Measurements from ENCODE around the gene RCAN2. TPM values are rescaled to one million over a fixed set of nuclear protein-coding genes. Genes with fewer than 3 reads are reported as not detected.
"Not testable (repeated sequence)": the region's sequence is repeated elsewhere in the genome, so short reads cannot be mapped to it uniquely, and the experiment has no call there.

The RCAN2 gene
- total RNA-seq, 2 experiments from 2014 or later: 0.57 to 0.91 TPM

- Mint-ChIP-seq H3K36me3 (ENCODE audit: low read depth) (no peaks in the 10 kb centered on the region), H3K27ac (no peak overlapping the region), H3K27me3 (peaks cover 15% of the 10 kb centered on the region), H3K4me1 (no peaks in the 10 kb centered on the region), H3K9me3 (ENCODE audit: low read depth) (no peaks in the 10 kb centered on the region), H3K4me3 (no peak overlapping the region)
- no peak for DNase-seq
- POLR2A ChIA-PET: no interaction called here
- intact Hi-C loops (cut with DNase I, micrococcal nuclease): loop anchor here in 1 of 2 experiments (10.0 kb wide), 1 partner anchor 444 kb away; no protein-coding TSS in a partner anchor
- CTCF ChIA-PET: interaction anchor here (0.6 kb wide), 1 partner anchor 366 kb away, joined by 3 read pairs; no protein-coding TSS in a partner anchor
- ATAC-seq: no peak
These were observed 70.2 kb downstream of the RCAN2 start for GRCh38 chr6:46420921-46421638.

GRCh38 chr6:46419576-46420002 lies 71.7 kb downstream of the RCAN2 start:
- CTCF ChIA-PET: interaction anchor here (1.0 to 1.5 kb wide), 4 partner anchors 12 to 627 kb away, joined by 3 to 4 read pairs (median 4); no protein-coding TSS in a partner anchor
- Mint-ChIP-seq H3K4me3 (no peak overlapping the region), H3K9me3 (ENCODE audit: low read depth) (no peaks in the 10 kb centered on the region), H3K27ac (no peak overlapping the region), H3K27me3 (peaks cover 21% of the 10 kb centered on the region), H3K4me1 (no peaks in the 10 kb centered on the region), H3K36me3 (ENCODE audit: low read depth) (no peaks in the 10 kb centered on the region)
- POLR2A ChIA-PET: no interaction called here
- DNase-seq: peak; percentile 55
- intact Hi-C loops (cut with DNase I, micrococcal nuclease): loop anchor here (1.0 to 10.0 kb wide), 5 partner anchors 207 to 628 kb away; no protein-coding TSS in a partner anchor
- no peak for ATAC-seq

- no peak for DNase-seq
- ChIA-PET POLR2A (no interaction called here), CTCF (interaction anchor here (1.8 to 2.5 kb wide), 2 partner anchors 193 to 324 kb away, joined by 5 to 10 read pairs; no protein-coding TSS in a partner anchor)
- peaks cover 5% of the 10 kb centered on the region for H3K27me3 Mint-ChIP-seq
- H3K9me3 Mint-ChIP-seq (ENCODE audit: low read depth): no peaks in the 10 kb centered on the region
- no peaks in the 10 kb centered on the region for H3K4me1 Mint-ChIP-seq
- no peak for ATAC-seq
- H3K36me3 Mint-ChIP-seq (ENCODE audit: low read depth): no peaks in the 10 kb centered on the region
- H3K4me3 Mint-ChIP-seq: no peak overlapping the region
- intact Hi-C loops (cut with DNase I, micrococcal nuclease): loop anchor here in 1 of 2 experiments (5.0 kb wide), 1 partner anchor 482 kb away; no protein-coding TSS in a partner anchor
- no peak overlapping the region for H3K27ac Mint-ChIP-seq
These were observed 76.9 kb downstream of the RCAN2 start for GRCh38 chr6:46414398-46414797.

- ChIA-PET POLR2A (interaction anchor here (0.7 kb wide), 1 partner anchor 742 kb away, joined by 3 read pairs; no protein-coding TSS in a partner anchor), CTCF (interaction anchor here (0.6 to 3.9 kb wide), 3 partner anchors 192 to 637 kb away, joined by 3 to 50 read pairs (median 11); no protein-coding TSS in a partner anchor)
- H3K4me3 Mint-ChIP-seq: no peak overlapping the region
- no peaks in the 10 kb centered on the region for H3K4me1 Mint-ChIP-seq
- H3K9me3 Mint-ChIP-seq (ENCODE audit: low read depth): no peaks in the 10 kb centered on the region
- no peak overlapping the region for H3K27ac Mint-ChIP-seq
- intact Hi-C loops (cut with DNase I, micrococcal nuclease): loop anchor here in 1 of 2 experiments (5.0 kb wide), 1 partner anchor 480 kb away; no protein-coding TSS in a partner anchor
- DNase-seq (no peak), ATAC-seq (no peak)
- H3K27me3 Mint-ChIP-seq: peaks cover 5% of the 10 kb centered on the region
- no peaks in the 10 kb centered on the region for H3K36me3 Mint-ChIP-seq (ENCODE audit: low read depth)
These were observed 78.6 kb downstream of the RCAN2 start for GRCh38 chr6:46412662-46413061.

GRCh38 chr6:46411456-46412197 lies 79.6 kb downstream of the RCAN2 start:
- POLR2A ChIA-PET: interaction anchor here (0.7 kb wide), 1 partner anchor 743 kb away, joined by 3 read pairs; no protein-coding TSS in a partner anchor
- no peaks in the 10 kb centered on the region for H3K4me1 Mint-ChIP-seq
- H3K27ac Mint-ChIP-seq: no peak overlapping the region
- CTCF ChIA-PET: interaction anchor here (0.5 to 3.9 kb wide), 5 partner anchors 53 to 638 kb away, joined by 3 to 50 read pairs (median 3); no protein-coding TSS in a partner anchor
- H3K36me3 Mint-ChIP-seq (ENCODE audit: low read depth): no peaks in the 10 kb centered on the region
- intact Hi-C loops (cut with DNase I, micrococcal nuclease): loop anchor here in 1 of 2 experiments (5.0 kb wide), 1 partner anchor 479 kb away; no protein-coding TSS in a partner anchor
- H3K9me3 Mint-ChIP-seq (ENCODE audit: low read depth): no peaks in the 10 kb centered on the region
- no peak for ATAC-seq
- no peak overlapping the region for H3K4me3 Mint-ChIP-seq
- DNase-seq: no peak
- peaks cover 5% of the 10 kb centered on the region for H3K27me3 Mint-ChIP-seq

- no peak overlapping the region for H3K4me3 Mint-ChIP-seq
- intact Hi-C loops (cut with DNase I, micrococcal nuclease): loop anchor here (1.0 to 5.0 kb wide), 6 partner anchors 189 to 480 kb away; no protein-coding TSS in a partner anchor
- H3K27ac Mint-ChIP-seq: no peak overlapping the region
- ATAC-seq: no peak
- H3K27me3 Mint-ChIP-seq: peaks cover 5% of the 10 kb centered on the region
- H3K9me3 Mint-ChIP-seq (ENCODE audit: low read depth): no peaks in the 10 kb centered on the region
- H3K4me1 Mint-ChIP-seq: no peaks in the 10 kb centered on the region
- DNase-seq: peak; percentile 22
- H3K36me3 Mint-ChIP-seq (ENCODE audit: low read depth): no peaks in the 10 kb centered on the region
- CTCF ChIA-PET: interaction anchor here (0.6 to 3.9 kb wide), 12 partner anchors 8 to 480 kb away, joined by 3 to 50 read pairs (median 3); no protein-coding TSS in a partner anchor
- POLR2A ChIA-PET: no interaction called here
These were observed 80.8 kb downstream of the RCAN2 start for GRCh38 chr6:46410334-46410953.

GRCh38 chr6:46407776-46408530 lies 83.3 kb downstream of the RCAN2 start:
- Mint-ChIP-seq H3K36me3 (ENCODE audit: low read depth) (no peaks in the 10 kb centered on the region), H3K27ac (no peak overlapping the region), H3K4me1 (no peaks in the 10 kb centered on the region), H3K4me3 (no peak overlapping the region), H3K9me3 (ENCODE audit: low read depth) (no peaks in the 10 kb centered on the region), H3K27me3 (no peaks in the 10 kb centered on the region)
- ATAC-seq (no peak), DNase-seq (no peak)
- intact Hi-C loops (cut with DNase I, micrococcal nuclease): no loop called here
- CTCF ChIA-PET: interaction anchor here (1.0 to 1.9 kb wide), 3 partner anchors 11 to 318 kb away, joined by 3 to 6 read pairs (median 5); no protein-coding TSS in a partner anchor
- POLR2A ChIA-PET: no interaction called here

GRCh38 chr6:46407246-46407645 lies 84.0 kb downstream of the RCAN2 start:
- CTCF ChIA-PET: interaction anchor here (1.0 to 1.9 kb wide), 3 partner anchors 11 to 317 kb away, joined by 3 to 14 read pairs (median 5); no protein-coding TSS in a partner anchor
- intact Hi-C loops (cut with DNase I, micrococcal nuclease): no loop called here

GRCh38 chr6:46405620-46406180 lies 85.5 kb downstream of the RCAN2 start:
- ATAC-seq; H3K4me3 Mint-ChIP-seq; intact Hi-C loops (cut with DNase I, micrococcal nuclease); H3K27me3 Mint-ChIP-seq; H3K36me3 Mint-ChIP-seq (ENCODE audit: low read depth); H3K27ac Mint-ChIP-seq; H3K9me3 Mint-ChIP-seq (ENCODE audit: low read depth); DNase-seq; H3K4me1 Mint-ChIP-seq; POLR2A ChIA-PET: not testable (repeated sequence)
- CTCF ChIA-PET: interaction anchor here (0.8 to 1.7 kb wide), 2 partner anchors 14 to 316 kb away, joined by 4 to 14 read pairs; no protein-coding TSS in a partner anchor

More at GRCh38 chr6:46407246-46407645, 84.0 kb downstream of the RCAN2 start:
- no peaks in the 10 kb centered on the region for H3K36me3 Mint-ChIP-seq (ENCODE audit: low read depth)
- no peak overlapping the region for H3K4me3 Mint-ChIP-seq
- ATAC-seq (no peak), DNase-seq (no peak)
- POLR2A ChIA-PET: no interaction called here
- H3K27me3 Mint-ChIP-seq: peaks cover 2% of the 10 kb centered on the region
- no peaks in the 10 kb centered on the region for H3K9me3 Mint-ChIP-seq (ENCODE audit: low read depth)
- H3K27ac Mint-ChIP-seq: no peak overlapping the region
- no peaks in the 10 kb centered on the region for H3K4me1 Mint-ChIP-seq

- ChIA-PET CTCF (interaction anchor here (0.9 kb wide), 1 partner anchor 18 kb away, joined by 4 read pairs; no protein-coding TSS in a partner anchor), POLR2A (no interaction called here)
- Mint-ChIP-seq H3K27ac (no peak overlapping the region), H3K4me1 (no peaks in the 10 kb centered on the region), H3K4me3 (no peak overlapping the region), H3K9me3 (ENCODE audit: low read depth) (no peaks in the 10 kb centered on the region), H3K27me3 (peaks cover 15% of the 10 kb centered on the region), H3K36me3 (ENCODE audit: low read depth) (no peaks in the 10 kb centered on the region)
- intact Hi-C loops (cut with DNase I, micrococcal nuclease): no loop called here
- DNase-seq: no peak
- ATAC-seq: no peak
These were observed 90.4 kb downstream of the RCAN2 start for GRCh38 chr6:46400898-46401297.
